ENCODE data around the gene TIMP4. TPM values are rescaled to one million over a fixed set of nuclear protein-coding genes. Genes with fewer than 3 reads are reported as not detected.

The TIMP4 gene
- total RNA-seq, 1 donor from 2014 or later: 17.4 TPM

DNA sequence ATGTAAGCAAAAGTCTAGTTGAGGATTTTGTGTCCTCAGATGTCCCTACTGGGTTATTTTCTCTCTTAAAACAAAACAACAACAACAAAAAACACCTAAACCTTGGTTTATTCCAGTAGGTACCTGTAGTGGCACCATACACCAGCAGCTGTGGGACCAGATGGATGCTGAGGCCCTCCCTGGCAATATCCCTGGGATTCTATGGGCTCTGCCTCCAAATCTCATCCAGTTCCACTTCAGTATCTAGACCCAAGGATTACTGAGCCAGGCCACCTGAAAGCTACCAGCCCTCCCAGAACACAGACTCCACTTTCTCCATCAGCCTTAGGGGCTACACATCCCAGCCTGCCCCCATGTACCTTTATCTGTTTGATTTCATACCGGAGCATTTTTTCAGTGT, 1.7 kb downstream of the TIMP4 start:
- ATAC-seq (ENCODE audit: poor library complexity) (no peak), DNase-seq (no peak)
- intact Hi-C loops (cut with DNase I): no loop called here

DNA sequence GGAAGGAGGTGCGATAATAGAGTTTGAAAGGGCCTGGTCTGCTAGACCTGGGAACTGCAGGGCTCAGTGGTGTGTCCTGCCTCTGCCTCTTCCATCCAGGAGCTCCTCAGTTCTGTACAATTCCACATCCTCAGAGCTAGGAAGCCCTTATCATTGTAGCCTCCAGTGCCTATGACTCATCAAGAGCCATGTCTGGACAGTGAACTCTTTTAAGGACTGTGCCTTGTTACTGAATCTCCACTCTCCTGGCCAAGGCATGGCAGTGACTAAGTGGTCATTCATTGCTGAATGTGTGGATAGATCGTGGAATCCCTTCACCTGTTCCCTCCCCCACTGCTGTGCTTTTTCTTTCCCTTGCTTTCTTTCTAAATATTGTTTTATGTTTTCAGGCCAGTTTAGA, 2.9 kb downstream of the TIMP4 start:
- DNase-seq: no peak
- intact Hi-C loops (cut with DNase I): no loop called here
- peak; percentile 60 for ATAC-seq (ENCODE audit: poor library complexity)

DNA sequence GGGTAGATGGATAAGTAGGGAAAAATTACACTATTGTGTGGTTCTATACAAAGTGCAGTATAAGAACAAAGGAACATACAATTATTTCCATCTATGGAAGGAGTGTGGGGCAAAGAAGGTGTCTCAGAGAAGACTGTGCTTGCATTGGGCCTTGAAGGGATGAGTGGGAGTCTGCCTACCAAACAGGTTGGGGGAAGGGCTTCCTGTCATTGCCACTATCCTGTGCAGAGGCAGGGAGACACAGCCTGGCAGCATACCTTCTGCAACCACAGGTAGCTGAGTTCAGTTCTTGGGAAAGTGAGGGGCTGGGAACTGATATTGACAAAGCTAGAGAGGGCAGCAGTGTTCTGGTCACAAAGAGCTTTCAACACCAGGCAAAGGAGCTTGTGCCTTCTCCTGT, 3.4 kb downstream of the TIMP4 start:
- intact Hi-C loops (cut with DNase I): no loop called here
- DNase-seq: no peak

DNA sequence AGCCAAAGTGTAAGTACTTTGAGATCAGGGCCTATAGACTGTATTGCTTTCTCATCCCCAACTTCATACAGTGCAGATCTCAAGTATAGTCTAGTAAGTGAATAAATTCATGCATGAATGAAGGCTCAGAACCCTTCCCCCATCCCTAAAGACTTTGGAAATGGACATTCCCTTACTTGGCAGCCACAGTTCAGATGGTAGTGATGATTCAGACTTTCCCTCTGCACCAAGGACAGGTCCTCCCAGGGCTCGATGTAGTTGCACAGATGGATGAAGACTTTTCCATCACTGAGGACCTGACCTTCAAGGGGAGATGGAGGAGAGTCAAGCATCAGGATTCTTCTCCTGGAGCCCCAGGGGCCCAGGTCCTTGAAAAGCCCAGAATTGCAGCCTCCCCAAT, 4.6 kb downstream of the TIMP4 start:
- DNase-seq (no peak), ATAC-seq (ENCODE audit: poor library complexity) (no peak)
- intact Hi-C loops (cut with DNase I): no loop called here

More for the DNA sequence above, 3.4 kb downstream of the TIMP4 start:
- ATAC-seq (ENCODE audit: poor library complexity): no peak

DNA sequence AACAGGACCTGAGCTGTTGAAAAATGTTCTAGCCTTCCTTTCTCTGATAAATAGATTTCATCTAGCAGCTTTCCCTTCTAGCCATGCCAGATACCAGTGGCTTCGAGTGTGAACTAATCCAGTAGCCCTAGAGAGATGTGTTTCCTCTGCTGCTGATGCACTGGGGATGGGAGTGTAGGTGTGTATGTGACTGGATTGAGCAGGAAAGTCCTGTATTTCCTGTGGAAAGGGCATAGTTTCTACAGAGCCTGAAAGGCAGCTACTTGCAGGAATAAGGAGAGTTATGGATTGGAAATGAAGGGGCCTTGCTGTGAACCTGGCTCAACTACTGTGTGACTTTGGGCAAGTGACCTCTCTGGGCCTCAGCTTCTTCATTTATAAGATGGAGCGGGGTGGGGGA, 8.6 kb downstream of the TIMP4 start:
- DNase-seq (no peak), ATAC-seq (ENCODE audit: poor library complexity) (no peak)
- intact Hi-C loops (cut with DNase I): no loop called here

DNA sequence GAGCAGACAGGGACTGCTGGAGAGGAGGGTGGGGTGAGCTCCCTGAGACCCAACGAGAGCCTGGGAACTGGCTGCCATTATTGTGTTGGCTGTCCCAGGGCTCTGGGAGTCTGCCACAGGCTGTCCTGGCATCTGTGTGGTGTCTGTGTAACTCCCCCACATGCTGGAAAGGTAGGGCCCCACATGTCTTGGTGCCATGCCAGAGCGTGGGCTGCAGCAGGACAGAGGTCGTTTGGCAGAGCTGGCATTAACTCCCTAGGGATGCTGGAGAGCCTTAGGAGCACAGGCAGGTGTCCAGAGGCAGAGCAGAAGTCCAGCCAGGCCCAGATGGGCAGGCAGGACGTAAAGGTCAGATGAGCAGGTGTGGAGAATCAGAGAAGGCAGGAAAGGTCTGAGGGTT, 9.7 kb downstream of the TIMP4 start:
- DNase-seq: peak; percentile 54
- intact Hi-C loops (cut with DNase I): loop anchor here (10.0 kb wide), 1 partner anchor 136 kb away; the partner anchor contains the start of gene PPARG
- ATAC-seq (ENCODE audit: poor library complexity): no peak

DNA sequence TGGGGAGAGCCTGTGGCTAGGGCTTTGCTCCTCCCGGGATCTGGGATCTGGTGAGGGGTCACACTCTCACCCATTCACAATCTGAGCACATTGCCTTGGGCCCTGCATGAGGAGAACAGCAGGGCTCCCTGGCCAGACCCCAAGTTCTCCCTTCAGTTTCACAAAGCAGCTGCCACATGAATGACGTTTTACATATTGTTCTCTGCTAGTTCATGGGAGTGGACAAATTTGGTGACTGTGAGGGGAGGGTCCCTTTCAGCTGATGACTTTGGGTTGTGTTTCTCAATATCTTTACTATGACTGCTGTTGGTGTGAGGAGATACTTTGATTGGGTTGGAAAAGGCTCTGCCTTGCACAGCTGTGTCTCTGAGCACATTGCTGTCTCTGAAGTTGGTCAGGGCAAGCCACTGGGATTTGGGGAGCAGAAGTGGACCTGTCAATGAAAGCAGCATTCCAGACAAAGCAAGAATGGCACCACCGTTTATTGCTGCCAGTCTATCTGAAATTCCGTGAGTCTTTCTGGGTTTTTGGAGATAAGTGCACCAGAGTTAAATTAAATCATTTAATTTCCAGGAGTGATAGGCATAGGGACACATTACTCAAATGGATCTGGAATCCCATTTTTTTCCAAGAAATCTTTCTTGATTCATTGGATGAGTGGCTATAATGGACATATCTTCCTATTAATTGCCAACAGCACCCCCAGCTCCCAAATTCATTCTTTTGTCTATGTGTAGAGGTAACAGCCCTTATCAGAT, 10.3 kb downstream of the TIMP4 start:
- DNase-seq: peak; percentile 65
- peak; percentile 27 for ATAC-seq (ENCODE audit: poor library complexity)
- intact Hi-C loops (cut with DNase I): loop anchor here (10.0 kb wide), 1 partner anchor 136 kb away; the partner anchor contains the start of gene PPARG

DNA sequence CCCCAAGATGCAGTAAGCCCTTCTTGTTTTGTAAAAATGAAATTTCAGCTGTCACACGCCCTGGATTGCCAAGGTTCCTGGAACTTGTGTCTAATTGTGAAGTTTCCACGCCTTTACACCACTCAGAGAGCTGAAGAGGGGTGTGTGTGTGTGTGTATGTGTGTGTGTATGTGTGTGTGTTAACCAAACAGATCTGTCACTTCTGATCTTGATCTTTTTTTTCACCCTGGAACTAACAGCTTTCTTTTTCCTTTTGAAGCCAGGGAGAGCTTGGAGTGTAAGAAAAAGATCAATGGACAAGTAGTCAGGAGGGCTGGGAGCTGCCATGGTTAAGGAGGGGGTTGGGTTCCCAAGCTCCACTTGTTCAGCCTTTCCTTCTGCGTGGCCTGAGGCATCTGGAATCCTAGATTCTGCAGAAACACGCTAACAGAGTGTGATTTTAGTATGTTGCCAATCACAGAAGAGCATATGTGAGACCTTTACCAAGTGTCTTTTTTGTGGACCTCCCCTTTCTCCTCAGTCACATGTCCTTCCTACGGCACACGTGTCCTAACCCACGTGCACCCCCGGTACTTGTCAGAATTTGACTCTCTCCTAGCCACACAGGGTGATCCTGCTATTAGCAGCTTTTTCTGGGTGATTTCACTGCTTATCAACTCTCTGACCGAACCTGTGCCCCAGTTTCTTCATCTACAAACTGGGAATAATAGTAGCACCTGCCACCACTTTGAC, 11.5 kb downstream of the TIMP4 start:
- intact Hi-C loops (cut with DNase I): loop anchor here (10.0 kb wide), 1 partner anchor 138 kb away; the partner anchor contains the start of gene PPARG
- DNase-seq (no peak), ATAC-seq (ENCODE audit: poor library complexity) (no peak)

DNA sequence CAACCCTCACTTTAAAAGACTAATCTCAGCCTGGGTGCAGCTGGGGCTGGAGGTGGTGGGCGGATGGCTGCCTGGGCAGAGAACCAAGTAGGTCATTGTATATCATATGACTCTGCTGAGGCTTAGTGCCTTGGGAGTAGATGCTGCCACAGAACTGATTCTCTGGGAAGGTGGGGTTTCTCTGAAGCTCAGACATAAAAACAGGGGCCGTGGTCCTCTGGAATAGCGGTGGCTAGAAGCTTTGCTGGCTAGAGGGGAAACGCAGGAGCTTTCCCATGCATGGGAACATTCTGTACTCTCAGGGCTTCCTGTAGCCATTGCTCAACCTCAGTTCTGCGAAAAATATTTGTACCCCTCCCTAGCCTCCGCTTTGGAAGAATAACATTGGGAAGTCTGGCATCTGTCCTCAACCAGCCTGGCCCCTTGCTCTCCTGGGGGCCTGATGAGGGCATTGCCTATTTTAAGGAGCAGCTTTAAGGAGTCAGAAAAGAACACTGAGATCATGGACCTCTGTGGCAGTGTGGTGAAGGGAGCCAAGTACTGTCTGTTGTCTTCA, 14.7 kb downstream of the TIMP4 start:
- intact Hi-C loops (cut with DNase I): loop anchor here (10.0 kb wide), 1 partner anchor 141 kb away; the partner anchor contains the start of gene PPARG
- DNase-seq (peak; percentile 77), ATAC-seq (ENCODE audit: poor library complexity) (peak; percentile 90)

DNA sequence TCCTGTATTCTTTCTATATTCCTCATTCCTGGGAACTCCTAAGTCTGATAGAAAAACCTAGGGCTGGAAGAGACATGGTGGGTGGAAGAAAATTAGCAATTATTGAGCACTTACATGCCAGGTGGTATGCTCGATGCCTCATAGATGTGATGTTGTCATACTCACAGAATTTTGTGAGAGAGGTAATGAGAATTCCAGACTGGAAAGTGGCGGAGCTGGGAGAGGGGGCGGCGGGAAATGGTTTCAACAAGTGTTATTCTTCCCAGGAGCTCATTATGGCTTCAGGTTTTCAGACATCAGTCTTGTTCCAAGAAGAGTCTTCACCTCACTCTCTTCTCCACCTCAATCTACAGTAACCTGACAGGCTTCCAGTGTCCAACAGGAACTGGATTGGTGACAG, 16.2 kb downstream of the TIMP4 start:
- ATAC-seq (ENCODE audit: poor library complexity) (no peak), DNase-seq (no peak)
- intact Hi-C loops (cut with DNase I): loop anchor here (10.0 kb wide), 1 partner anchor 142 kb away; the partner anchor contains the start of gene PPARG

DNA sequence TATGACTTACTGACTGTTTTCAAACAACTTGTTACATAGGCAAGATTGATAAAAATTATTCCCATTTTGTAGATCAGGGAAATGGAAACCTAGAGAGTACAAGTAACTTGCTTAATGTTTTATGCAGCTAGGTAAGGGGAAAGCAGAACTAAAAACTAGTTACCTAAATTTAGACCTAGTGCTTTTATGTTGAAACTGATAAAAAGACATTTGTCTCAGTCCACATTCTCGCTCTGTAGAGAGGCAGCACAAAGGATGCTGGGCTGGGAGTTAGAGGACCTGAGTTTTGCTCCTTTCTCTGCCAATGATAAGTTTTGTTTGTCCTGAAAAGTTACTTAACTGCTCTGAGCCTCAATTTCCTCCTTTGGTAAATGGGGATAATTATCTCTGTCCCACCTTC, 17.4 kb downstream of the TIMP4 start:
- no peak for DNase-seq
- intact Hi-C loops (cut with DNase I): loop anchor here (10.0 kb wide), 1 partner anchor 143 kb away; the partner anchor contains the start of gene PPARG

DNA sequence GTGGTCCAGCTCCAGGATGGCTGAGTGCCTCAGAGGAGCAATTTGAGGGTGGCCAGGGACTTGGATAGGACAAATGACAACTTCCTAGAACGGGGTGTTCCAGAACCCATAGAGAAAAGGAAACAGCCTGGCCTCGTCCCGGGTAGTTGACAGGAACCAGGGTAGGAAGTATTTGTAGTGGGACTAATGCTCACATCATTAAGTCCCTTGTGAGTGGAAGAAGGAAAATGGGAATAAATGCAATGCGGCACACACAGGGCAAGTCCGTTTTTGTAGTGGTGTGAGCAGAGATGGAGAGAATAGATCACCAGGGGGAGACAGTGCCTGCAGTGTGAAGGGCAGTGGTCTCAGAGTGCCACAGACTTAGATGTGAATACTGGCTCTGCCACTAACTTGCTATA, 19.6 kb downstream of the TIMP4 start:
- DNase-seq: peak; percentile 50
- intact Hi-C loops (cut with DNase I): loop anchor here (2.0 kb wide), 1 partner anchor 340 kb away; no protein-coding TSS in a partner anchor
- peak; percentile 40 for ATAC-seq (ENCODE audit: poor library complexity)

More for the DNA sequence above, 17.4 kb downstream of the TIMP4 start:
- no peak for ATAC-seq (ENCODE audit: poor library complexity)

DNA sequence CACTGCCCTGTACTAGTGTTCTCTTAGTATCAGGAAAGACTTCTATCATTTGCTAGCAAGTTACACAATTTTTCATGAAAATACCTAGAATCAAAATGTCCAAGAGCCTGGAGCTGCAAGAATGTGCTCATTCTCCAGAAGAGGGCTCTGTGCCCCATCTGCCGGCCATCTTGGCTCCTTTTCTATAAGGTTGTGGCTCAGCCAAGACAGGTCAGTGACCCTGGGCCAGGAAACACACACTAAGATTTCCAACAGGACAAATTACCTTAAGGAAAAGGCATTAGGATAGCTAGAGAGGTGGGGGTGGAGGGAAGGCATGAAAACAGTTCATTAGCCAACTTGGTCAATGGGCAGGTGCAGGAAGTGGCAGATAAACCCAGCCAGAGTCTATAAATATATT, 20.7 kb downstream of the TIMP4 start:
- ATAC-seq (ENCODE audit: poor library complexity) (peak; percentile 47), DNase-seq (peak; percentile 42)
- intact Hi-C loops (cut with DNase I): loop anchor here (2.0 kb wide), 1 partner anchor 341 kb away; no protein-coding TSS in a partner anchor

DNA sequence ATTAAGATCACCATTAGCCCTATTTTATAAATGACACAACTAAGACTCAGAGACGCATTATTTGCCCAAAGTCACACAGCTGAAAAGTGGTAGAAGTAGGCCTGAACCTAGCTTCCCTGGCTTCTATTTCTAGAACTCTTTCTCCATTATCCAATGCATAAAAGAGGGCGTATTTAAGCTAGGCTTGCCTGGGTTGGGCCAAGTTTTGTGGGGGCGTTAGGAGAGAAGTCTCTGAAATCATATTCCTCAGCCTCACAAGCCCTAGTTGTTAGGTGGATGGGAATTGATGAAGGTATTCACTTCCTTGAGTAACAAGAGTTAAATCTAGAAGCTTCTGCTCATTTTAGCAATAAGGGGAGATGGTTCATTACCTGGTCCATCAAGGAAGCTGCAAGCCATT, 22.3 kb downstream of the TIMP4 start:
- no peak for ATAC-seq (ENCODE audit: poor library complexity)
- DNase-seq: no peak
- intact Hi-C loops (cut with DNase I): no loop called here

DNA sequence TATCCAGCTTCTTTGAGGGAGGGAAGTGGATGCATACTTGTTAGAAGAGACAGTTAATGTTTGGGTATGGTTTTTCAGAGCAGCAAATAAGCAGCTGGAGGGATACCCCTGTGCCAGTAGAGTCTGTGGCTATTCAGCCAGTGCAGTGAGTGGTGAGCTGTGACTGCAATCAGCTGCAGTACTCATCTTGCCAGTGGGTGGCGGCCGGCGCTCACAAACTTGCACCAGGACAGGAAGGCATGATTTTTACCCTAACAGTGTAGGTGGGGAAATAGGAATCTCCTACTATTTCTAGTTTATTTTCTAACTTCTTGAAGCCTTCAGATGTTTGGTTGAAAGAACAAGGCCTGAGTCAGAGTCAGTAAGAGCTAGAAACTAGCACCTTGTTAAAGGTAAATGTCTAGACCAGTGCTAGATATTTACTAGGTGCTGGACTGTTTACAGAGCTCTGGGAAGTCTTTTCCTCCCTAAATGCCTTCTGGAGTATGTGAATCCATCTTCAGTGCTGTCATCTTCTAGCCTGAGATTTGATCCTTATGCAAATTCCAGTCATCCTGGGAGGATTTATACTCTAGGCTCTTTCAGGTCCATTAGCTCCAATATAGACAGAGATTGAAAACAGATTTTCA, 23.6 kb downstream of the TIMP4 start:
- DNase-seq (peak; percentile 88), ATAC-seq (ENCODE audit: poor library complexity) (peak; percentile 90)
- intact Hi-C loops (cut with DNase I): loop anchor here (1.0 kb wide), 1 partner anchor 40 kb away; no protein-coding TSS in a partner anchor

DNA sequence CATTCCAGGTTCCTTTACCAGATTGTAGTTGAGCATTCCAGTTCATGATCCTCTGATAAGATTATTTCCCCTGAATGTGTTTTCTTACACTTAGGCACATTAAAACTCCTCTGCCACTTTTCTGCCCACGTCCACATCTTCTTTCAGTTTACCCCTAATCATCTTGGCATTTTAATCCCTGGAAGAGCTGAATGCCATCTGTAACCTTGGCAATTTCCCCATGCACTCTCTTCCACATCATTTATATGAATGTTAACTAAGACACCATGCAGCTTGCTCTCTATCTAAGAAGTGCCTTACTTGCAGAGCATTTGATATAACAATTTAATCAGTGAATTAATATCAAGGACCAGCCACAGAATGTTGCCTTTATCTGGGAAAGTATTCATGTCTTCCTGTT, 25.8 kb downstream of the TIMP4 start:
- intact Hi-C loops (cut with DNase I): no loop called here
- DNase-seq (no peak), ATAC-seq (ENCODE audit: poor library complexity) (no peak)

DNA sequence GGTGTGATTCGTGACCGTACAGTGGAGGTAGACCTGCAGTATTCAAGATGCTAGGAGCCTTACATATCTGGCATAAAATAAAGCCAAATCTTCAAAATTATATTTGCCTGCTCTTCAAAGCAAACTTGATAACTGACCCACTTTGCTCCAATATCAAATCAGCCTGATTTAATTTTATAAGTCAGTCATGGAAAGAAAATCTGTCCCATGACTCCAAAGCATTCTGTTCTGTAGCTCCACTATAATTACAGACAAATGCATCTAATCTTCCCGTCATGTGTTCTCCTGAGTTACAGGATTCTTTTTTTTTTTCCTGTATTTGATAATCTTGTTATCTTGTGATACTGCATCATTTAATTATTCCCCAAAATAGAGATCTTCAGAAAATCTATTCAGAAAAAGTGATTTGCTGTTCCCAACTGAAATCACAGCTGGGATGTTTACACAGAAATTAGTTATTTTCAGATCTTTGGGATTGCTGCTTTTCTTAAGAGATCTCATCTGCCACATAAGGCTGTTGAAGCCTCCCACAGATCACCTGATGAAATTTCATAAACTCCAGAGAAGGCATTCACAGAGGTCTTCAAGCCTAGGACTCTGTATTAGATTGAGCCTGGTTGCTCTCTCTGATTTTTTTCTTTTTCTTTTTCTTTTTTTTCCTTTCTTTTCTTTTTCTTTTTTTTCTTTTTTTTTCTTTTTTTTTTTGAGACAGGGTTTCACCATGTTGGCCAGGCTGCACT, 27.2 kb downstream of the TIMP4 start:
- ATAC-seq (ENCODE audit: poor library complexity): no peak
- no peak for DNase-seq
- intact Hi-C loops (cut with DNase I): no loop called here

DNA sequence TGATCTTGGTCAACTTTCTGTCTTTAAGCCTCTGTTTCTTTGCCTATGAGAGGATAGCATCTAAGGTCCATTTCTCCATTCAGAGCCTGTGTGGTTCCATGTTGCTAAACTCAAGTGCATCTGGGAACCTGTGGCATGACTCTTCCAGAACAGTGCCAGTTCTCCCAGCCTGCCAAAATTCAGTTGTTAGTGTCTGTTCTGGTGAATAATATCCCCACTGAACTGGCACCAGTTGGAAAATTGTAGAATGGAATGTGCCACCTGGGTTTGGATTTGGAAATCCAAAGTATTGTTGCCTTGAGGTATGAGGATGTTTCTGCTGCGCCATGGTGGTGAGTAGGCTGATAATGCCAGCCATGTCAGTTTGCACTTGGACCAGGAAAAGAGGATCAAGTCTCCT, 31.3 kb downstream of the TIMP4 start:
- ATAC-seq (ENCODE audit: poor library complexity) (no peak), DNase-seq (no peak)
- intact Hi-C loops (cut with DNase I): no loop called here
